Panc1 (cell line): ENCODE results near the gene KRT77.

Source experiments
- CTCF ChIP-seq: fragments of 450-650 bp; IDR thresholded peaks from 2 replicates; pipeline ENCODE4 v1.5.1; 2017; ENCODE audit warnings: mild to moderate bottlenecking
- POLR2AphosphoS5 ChIP-seq: IDR thresholded peaks from 2 replicates; pipeline ENCODE4 v1.6.1; 2012; ENCODE audit warnings: mild to moderate bottlenecking, low read depth, low read length, moderate library complexity
- REST ChIP-seq, 2 experiments: IDR thresholded peaks; 2 replicates each; pipeline ENCODE4 v1.6.1; 2011 to 2012; ENCODE audit warnings: low read depth in 2 of 2, control low read depth in 1 of 2, low read length in 1 of 2, mild to moderate bottlenecking in 1 of 2, moderate library complexity in 1 of 2; ENCODE audit not compliant: insufficient read depth in 1 of 2

GRCh38 chr12:52701281-52701680, 2.0 kb downstream of the KRT77 start:
- TF ChIP-seq CTCF (no peak), REST (IDR thresholded peaks at IDR 0.05; ENCODE audit: insufficient read depth in 1 of 2, low read depth in 2 of 2, low read length in 1 of 2) (no peak), POLR2AphosphoS5 (no peak)
